CD4-positive, alpha-beta T cell treated with Interleukin-21 for 1 hour (primary cell): Measurements from ENCODE around the gene MYH10.

ENCODE experiments used
- DNase-seq: peaks from one replicate; pipeline ENCODE4 v3.0.0-alpha.2; 2020

MYH10 gene

DNA sequence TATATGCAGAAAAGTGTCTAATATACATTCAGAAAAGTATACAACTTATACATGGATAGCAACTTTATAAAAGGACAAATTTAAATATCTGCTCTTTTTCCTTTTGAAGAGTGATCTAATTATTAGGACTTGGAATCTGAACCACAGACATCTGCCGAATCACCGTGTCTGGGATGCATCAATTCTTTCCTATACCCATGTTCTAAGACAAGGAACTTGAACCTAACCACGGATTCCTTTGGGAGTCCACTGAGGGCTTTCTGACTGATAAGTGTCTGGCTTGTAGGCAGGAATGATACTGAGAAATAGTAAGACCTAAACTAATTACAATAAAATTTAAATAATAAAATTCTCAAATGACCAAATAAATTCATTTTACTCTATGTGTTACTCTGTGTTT lies 140.7 kb downstream of the MYH10 start:
- DNase-seq: no peak

DNA sequence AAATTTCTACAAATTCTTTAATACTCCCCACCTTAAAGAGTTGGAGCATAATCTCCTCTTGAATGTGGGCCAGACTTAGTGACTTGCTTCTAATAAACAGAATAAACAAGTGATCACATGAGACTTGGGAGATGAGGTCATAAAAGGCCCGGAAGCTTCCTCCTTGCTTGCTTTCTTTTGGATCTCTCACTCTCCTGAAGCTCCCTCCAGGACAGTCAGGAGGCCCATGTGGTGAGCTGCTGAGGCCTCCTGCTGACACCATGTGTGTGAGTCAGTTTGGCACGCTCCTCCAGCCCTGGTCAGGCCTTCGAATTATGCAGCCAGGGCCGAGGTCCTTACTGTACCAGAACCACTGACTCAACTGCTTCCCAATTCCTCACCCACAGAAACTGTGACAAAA lies 141.6 kb downstream of the MYH10 start:
- DNase-seq: no peak

- no peak for DNase-seq
Observed at GRCh38 chr17:8488491-8488890, 142.0 kb downstream of the MYH10 start.

- no peak for DNase-seq
Observed at GRCh38 chr17:8487743-8488142, 142.8 kb downstream of the MYH10 start.

DNA sequence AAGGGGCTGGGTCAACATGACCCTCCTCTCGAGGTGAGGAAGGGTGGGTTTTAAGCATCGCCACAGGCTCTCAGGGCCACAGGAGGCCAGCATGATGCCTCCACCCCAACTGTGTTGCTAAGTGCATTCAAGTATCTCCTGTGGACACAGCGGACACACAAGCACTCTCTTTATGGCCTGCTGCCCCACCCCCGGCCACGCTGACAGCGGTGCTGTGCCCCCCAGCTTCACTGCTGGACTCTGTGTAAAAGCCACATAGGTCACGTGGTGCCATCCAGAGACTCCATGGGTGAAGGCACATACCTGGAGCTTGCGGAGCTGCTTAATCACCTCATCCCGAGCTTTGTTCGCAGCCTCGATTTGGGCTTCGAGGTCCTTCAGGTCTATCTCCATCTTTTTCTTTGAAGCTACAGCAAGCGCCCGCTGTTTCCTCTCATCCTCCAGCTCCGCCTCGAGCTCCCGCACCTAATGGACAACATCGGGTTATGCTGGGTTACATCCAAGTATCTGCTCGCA lies 143.3 kb downstream of the MYH10 start:
- DNase-seq: no peak

DNA sequence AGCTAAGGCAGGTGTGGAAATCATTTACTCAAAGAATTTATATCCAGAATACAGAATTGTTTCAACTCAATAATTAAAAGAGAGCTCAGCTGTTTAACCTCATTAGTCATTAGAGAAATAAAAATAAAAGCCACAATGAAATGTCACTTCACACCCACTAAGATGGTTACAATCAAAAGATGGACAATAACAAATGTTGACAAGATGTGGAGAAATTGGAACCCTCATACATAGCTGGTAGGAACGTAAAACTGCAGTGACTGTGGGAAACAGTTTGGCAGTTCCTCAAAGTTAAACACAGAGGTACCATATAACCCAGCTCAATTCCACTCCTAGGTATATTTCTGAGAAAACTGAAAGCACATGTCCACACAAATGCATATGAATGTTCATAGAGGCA lies 145.0 kb downstream of the MYH10 start:
- DNase-seq: no peak

- DNase-seq: no peak
Observed at GRCh38 chr17:8484465-8484864, 146.1 kb downstream of the MYH10 start.

- no peak for DNase-seq
Observed at GRCh38 chr17:8482546-8482945, 148.0 kb downstream of the MYH10 start.

GRCh38 chr17:8481703-8482102 lies 148.8 kb downstream of the MYH10 start:
- no peak for DNase-seq

DNA sequence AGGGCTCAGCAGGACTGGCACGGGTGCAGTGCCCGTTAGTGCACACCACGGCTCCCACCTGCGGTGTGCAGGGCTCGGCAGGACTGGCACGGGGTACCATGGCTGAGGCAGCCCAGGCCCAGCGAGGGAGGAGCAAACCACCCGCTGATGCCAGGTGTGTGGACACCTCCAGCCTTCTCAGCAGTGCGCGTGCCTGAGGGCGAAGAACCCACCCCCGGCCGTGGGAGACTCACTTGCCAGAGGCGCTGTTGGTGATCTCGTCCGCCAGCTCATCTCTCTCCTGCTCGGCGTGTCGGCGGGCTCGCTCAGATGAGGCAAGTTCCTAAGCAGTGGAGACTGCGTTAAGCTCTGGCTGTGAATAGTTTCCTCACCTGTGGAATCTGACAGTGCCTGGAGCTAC lies 149.4 kb downstream of the MYH10 start:
- no peak for DNase-seq

DNA sequence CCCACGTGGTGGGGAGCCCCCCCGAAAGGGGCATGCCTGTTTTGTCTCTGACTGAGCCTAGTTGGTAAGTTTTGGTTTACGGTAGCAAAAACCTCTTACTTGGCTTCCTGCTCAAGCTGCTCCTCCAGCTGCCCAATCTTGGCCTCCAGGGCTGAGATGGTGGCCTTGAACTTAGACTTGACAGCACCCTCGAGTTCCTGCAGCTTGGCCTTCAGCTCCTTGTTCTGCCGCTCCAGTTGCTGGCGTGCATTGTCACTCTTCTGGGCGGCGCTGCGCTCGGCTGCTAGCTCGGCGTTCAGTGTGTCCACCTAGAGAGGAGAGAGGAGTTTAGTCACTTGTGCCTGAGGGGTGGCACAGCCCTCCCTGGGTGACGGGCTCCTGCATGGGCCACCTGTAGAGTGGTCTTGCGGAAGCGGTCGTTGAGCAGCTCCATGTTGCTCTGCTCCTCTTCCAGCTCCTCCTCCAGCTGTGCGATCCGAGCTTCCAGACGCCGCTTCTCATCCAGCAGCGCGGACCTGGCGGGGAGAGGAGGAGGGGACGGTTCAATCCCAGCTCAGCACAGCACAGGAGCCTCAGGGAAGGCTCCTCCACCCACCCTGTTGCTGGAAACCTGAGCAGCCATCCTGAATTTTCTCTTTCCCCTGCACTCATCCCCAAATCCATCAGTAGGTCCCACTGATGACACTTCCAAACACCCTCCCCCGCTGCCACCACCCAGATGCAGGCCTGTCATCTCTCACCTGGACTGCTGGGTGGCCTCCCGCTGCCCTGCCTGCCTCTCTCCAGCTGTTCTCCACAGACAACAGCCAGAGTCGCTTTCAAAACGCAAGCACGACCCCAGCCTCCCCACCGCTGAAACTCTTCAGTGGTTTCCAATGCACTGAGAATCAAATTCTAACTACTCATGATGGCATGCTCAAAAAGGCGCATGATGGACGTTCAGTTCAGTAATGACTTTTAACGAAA lies 150.2 kb downstream of the MYH10 start:
- no peak for DNase-seq

DNA sequence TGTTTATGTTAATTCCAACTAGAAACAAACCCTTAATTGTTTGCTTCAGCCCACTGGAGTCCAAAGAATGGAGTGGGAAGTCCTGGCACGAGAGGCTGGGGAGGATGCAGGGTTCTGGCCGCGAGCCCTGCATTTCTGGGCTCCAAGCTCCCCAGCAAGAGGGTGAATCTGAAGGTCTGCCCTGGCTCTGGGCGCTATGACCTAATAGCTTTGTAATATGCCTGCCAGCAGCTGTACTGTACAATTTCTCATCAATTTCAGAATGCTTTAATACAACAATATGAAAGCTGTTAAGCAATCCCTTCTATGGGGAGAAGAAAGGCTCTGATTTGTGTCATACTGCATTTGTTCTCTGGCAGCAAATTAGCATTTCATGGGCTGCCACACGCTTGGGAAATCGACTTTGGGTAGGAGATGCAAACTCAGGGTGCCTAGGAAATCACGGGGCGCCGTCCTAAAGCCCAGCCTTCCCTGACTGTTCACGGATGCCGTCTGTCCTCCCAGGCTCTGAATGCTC lies 151.0 kb downstream of the MYH10 start:
- no peak for DNase-seq

DNA sequence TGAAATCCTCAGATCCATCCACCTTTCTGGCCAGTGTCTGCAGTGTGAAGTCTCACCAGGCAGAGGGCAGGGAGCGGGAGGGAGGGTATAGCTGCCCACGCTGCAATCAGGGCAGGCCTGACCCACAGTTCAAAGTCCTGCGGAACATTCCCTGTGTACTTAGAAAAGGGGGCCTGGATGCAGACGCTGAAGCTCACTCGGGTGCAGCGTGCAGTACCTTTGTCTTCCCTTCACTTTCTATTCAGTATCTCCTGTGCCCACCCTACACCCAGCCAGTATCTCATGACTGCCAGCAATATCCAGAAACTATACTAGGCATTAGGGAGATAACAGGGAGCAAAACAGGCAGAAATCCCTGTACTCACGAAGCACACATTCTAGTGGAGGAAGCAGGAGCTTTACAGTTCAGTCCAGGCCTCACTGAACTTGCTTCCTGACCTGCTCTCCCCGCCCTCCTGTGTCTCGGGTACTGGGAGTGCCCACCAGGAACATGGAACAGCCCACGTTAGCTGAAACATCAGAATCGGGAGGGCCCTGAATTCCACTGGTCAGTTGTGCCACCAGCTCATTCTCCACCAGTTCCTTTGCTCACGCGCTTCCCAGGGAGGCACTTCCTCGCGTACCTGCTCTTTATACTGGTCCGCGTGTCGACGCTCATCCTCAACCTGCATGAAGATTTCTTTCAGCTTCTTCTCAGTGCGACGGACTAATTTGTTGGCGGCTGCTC lies 152.6 kb downstream of the MYH10 start:
- DNase-seq: no peak

GRCh38 chr17:8477171-8477570 lies 153.4 kb downstream of the MYH10 start:
- DNase-seq: no peak

DNA sequence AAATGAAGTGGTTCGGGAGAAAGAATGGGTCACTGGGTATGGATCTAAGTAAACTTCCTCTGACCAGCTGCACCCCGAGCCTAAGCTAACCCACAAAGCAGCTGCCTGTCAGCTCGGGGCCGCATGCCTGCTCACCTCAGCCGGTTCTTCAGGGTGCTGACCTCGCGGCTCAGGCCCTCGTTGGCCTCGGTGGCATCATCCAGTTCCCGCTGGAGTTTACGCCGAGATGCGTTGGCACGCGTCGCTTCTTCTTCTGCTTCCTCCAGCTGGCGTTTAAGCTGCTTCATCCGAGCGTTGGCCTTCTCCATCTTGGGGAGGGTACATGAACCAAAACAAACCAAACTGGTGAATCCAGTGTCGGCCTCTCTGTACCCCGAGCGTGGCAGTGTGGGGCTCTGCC lies 153.8 kb downstream of the MYH10 start:
- DNase-seq: no peak

GRCh38 chr17:8475781-8476180 lies 154.7 kb downstream of the MYH10 start:
- no peak for DNase-seq

GRCh38 chr17:8475227-8475626 lies 155.3 kb downstream of the MYH10 start:
- DNase-seq: no peak

- no peak for DNase-seq
Observed at GRCh38 chr17:8474826-8475225, 155.7 kb downstream of the MYH10 start.

DNA sequence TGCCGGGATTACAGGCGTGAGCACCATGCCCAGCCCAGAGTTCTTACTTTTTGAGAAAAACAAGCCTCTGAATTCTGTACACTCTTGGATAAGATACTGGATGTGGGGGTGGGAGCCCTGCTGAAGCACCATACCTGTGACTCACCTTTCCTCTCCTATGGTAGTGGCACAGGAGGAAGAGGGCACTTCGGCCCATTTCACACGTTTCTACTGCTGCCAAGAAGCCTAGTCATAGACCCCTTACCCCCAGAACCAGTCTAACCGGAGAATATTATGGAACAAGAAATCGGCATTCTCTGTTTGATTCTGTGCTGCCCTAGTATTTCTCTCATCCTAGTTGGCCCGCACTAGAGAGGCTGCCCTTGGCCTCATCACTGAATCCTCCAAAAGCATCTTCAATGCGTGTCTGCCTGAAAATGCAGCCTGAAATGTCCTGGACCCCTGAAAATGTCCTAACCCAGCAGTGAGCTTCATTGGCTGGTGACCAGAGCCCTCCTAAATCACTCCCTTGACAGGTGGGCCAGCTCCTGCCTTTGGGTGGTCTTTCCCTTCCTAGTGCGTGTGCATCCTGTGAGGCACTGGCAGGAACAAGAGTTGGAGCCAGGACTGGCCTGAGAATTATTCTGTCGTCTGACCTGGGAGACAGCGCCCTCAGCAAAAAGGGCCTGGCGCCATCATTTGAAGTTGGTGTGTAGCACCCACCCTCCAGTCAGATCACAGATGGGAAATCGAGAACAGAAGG lies 156.9 kb downstream of the MYH10 start:
- no peak for DNase-seq

DNA sequence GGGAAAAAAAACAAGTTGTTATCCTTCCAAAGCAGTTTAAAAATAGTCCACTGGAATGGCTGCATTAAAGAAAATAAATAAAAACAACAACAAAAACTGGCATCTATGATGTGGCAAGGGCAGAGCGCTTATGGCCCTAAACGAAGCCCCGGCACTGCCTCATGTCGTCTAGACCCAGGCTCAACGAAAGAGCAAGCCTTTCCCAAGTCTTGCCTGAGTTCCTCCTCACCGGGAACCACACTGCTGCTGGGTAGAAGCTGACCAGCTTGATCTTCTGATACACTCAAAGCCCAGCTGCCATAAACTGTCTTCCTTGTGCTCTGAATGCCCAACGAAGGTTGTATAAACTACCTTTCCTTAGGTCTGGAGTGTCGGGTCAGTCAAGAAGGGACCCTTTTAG lies 157.9 kb downstream of the MYH10 start:
- DNase-seq: no peak

DNA sequence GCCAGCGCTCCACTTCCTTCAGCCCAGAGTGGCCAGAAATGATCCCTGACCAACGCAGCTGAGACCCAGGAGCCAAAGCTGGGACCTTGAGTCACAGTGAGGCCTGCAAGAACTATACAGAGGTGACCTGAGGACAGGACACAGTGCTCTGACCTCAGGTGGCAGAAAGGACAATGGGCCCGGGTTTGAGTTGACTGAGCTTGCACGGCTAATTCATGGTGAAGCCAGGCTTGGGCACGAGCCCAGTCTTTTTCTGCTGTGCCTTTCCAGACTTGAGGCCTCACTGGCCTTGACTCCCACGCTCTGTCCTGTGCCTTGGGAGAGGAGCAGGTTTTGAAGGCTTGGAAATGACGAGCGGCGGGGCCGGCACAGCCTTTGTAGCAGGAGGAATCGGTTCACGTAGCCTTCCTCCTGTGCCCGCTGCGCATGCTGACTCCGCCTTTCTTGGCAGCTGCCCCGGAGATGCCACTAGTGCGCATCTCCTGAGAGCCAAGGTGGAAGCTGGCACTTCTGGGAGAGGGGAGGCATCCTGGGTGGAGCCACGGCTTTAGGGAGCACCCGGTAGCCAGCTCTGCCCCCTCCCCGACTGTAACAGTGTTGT lies 160.0 kb downstream of the MYH10 start:
- DNase-seq: no peak

DNA sequence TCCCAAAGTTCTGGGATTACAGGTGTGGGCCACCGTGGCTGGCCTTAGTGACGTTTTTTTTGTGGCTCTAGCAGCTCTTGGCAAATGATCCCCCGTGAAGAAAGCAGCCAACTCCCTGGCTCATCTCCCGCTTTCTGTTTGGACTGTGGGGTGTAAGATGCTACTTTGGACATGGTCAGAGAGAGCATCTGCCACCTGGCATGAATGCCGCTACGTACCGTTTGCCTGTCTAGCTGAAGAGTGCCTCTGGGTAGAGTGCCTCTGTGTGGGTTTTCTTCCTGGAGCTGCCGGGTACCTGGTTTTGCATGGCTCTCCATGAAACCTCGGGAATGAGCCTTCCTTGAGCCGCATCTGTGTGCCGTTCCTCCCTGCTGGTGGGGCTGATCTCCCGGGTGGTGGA lies 160.6 kb downstream of the MYH10 start:
- no peak for DNase-seq

- no peak for DNase-seq
Observed at GRCh38 chr17:8468980-8469379, 161.5 kb downstream of the MYH10 start.
